Spleen (tissue), 11 donors: ENCODE measurements around the gene TENT5C. TPM values are rescaled to one million over a fixed set of nuclear protein-coding genes. Genes with fewer than 3 reads are reported as not detected.

Experiments
- DNase-seq: peaks from one replicate; pipeline ENCODE4 v3.0.0-alpha.2; 2020
- H3K27ac ChIP-seq, 8 donors: fragments of 200-600 bp; sonication (generic) in 7 of 8; 1 replicate in 4 of 8; 2 replicates in 4 of 8; pipeline versions ENCODE4 v1.5.0 to v1.8.0; 2016 to 2021; ENCODE audit warnings: inconsistent platforms in 4 of 8, mild to moderate bottlenecking in 4 of 8, moderate library complexity in 1 of 8
- H3K27me3 ChIP-seq, 7 donors: fragments of 200-600 bp; sonication (generic) in 6 of 7; replicated peaks in 1 of 7; 1 replicate in 4 of 7; 2 replicates in 3 of 7; pipeline versions ENCODE4 v1.5.0 to v1.8.0; 2016 to 2021; ENCODE audit warnings: inconsistent platforms in 3 of 7, mild to moderate bottlenecking in 1 of 7
- H3K36me3 ChIP-seq, 6 donors: fragments of 200-600 bp; sonication (generic) in 5 of 6; 1 replicate in 4 of 6; 2 replicates in 2 of 6; pipeline versions ENCODE4 v1.5.0 to v1.8.0; 2016 to 2021; ENCODE audit warnings: inconsistent platforms in 2 of 6
- H3K4me1 ChIP-seq, 6 donors: fragments of 200-600 bp; sonication (generic) in 5 of 6; 1 replicate in 3 of 6; 2 replicates in 3 of 6; pipeline versions ENCODE4 v1.5.0 to v1.8.0; 2016 to 2021; ENCODE audit warnings: inconsistent platforms in 3 of 6
- H3K4me3 ChIP-seq, 8 donors: fragments of 200-600 bp; sonication (generic) in 7 of 8; 1 replicate in 4 of 8; 2 replicates in 4 of 8; pipeline versions ENCODE4 v1.5.0 to v1.8.0; 2016 to 2021; ENCODE audit warnings: inconsistent platforms in 4 of 8, mild to moderate bottlenecking in 4 of 8, moderate library complexity in 2 of 8
- H3K9me3 ChIP-seq, 8 donors: fragments of 200-600 bp; sonication (generic) in 7 of 8; 1 replicate in 4 of 8; 2 replicates in 4 of 8; pipeline versions ENCODE4 v1.5.0 to v1.8.0; 2016 to 2021; ENCODE audit warnings: inconsistent platforms in 4 of 8
- CTCF ChIP-seq, 11 experiments: fragments of 200-600 bp in 7 of 11; fragments of 450-650 bp in 4 of 11; sonication (generic) in 4 of 11; IDR thresholded peaks in 8 of 11; conservative IDR thresholded peaks in 3 of 11; 1 replicate in 7 of 11; 2 replicates in 4 of 11; pipeline versions ENCODE4 v1.4.0 to v1.8.0; 2016 to 2021; ENCODE audit warnings: antibody characterized with exemption in 11 of 11, inconsistent platforms in 4 of 11, mild to moderate bottlenecking in 1 of 11
- POLR2A ChIP-seq, 3 donors: fragments of 450-650 bp; IDR thresholded peaks; one replicate each; pipeline ENCODE4 v1.5.1; 2017; ENCODE audit warnings: antibody characterized with exemption in 3 of 3, mild to moderate bottlenecking in 1 of 3
- POLR2AphosphoS5 ChIP-seq, 3 donors: sonication (generic); formaldehyde crosslinking; IDR thresholded peaks; one replicate each; pipeline ENCODE4 v1.5.1; 2017; ENCODE audit warnings: antibody characterized with exemption in 3 of 3
- WGBS, 5 donors: extraction: QIAGEN DNeasy Blood & Tissue Kit in 3 of 5; methylation state at CpG; one replicate each; pipeline versions ENCODE4 v1.1.5 to v1.1.7; 2013 to 2018; 5-methylcytosine and 5-hydroxymethylcytosine counted together
- intact Hi-C: fragments of 100-400 bp; cut with DNase I; formaldehyde crosslinking; loops from one replicate; pipeline ENCODE4 v1.15.0; 2023; ENCODE audit warnings: low total_unique reads
- polyA plus RNA-seq, 3 donors: library from polyadenylated mRNA; stranded (reverse); fragments of 200-250 nt; gene quantifications; one replicate each; pipeline ENCODE4 v1.2.1, GENCODE V29; 2013
- total RNA-seq, 7 donors: library from RNA; depleted of rRNA in 3 of 7; stranded (reverse); fragments of >200 nt in 3 of 7; fragmentation: NEBNext Ultra II Directional in 4 of 7; extraction: Animal tissue kit (Norgen Biotek cat#: 25700) in 4 of 7; gene quantifications; one replicate each; pipeline versions ENCODE4 v1.1.0 to v1.2.1, GENCODE V29; 2016 to 2021
- donor health status: healthy with polysubstance abuse.
- donor health status: DM: no; HTN: no; CAD: no; lungs with moderate emphysema.
- donor health status: DM: no; HTN: no; CAD: no.
- donor health status: Bipolar disorder and iron deficiency.
- donor health status: healthy.
- donor health status: DM: no; HTN: no; CAD: no.
- donor health status: DM: yes; HTN: yes; CAD: no.

TENT5C gene
- total and polyA plus RNA-seq, 10 donors, result 5.6 to 181 (median 37.0) TPM

DNA sequence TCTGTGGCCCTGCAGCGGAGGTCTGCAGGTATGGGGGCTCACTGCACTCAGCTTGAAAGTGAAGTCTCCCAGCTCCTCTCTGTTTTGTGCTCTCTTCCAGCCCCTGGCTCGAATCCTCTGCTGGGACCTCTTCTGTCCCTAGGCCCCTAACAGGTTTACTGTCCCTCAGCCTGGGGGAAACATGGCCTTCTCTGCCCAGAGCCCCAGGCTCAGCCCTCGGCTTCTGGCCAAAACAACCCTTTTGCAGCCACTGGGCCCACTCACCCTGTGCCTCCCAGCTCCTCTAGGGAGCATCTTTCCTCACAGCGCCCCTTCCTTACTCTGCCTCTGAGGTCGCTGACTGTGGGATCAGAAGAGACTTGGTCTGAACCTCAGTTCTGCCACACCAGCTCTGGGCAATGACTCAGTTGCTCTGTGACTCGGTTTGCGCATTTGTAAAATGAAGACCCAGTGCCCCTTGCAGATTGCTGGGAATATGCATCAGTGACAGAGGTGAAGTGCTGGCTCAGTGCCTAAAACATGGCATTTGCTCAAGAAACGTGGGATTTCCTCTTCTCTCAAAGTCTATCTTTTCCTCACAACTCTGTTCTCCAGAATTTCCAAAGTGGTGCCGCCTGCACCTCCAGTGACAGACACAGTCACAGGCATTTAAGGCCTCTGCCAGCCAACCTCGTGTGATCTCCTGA, 26.5 kb upstream of the TENT5C start:
- no peaks in the 10 kb centered on the region for H3K9me3 ChIP-seq
- no peak for TF ChIP-seq POLR2A (IDR thresholded peaks at IDR 0.05)
- TF ChIP-seq CTCF (IDR thresholded peaks at IDR 0.05 in 8 of 11, conservative IDR thresholded peaks at IDR 0.05 in 3 of 11), result no peak
- TF ChIP-seq POLR2AphosphoS5 (IDR thresholded peaks at IDR 0.05), result no peak
- H3K27ac ChIP-seq, result no peak overlapping the region
- intact Hi-C loops, result no loop called here
- no peaks in the 10 kb centered on the region for H3K36me3 ChIP-seq
- H3K27me3 ChIP-seq, result no peaks in the 10 kb centered on the region
- peak; percentile 56 for DNase-seq
- H3K4me1 ChIP-seq, result no peaks in the 10 kb centered on the region
- 83 to 85% (median 84%) methylated on average over 9 to 10 of the region's 10 CpGs for WGBS, 5 donors
- H3K4me3 ChIP-seq, result no peak overlapping the region

- Histone ChIP-seq H3K27me3 (no peaks in the 10 kb centered on the region), H3K36me3 (no peaks in the 10 kb centered on the region), H3K4me3 (no peak overlapping the region), H3K9me3 (no peaks in the 10 kb centered on the region), H3K4me1 (no peaks in the 10 kb centered on the region), H3K27ac (no peak overlapping the region)
- 45 to 86% (median 56%) methylated on average over 3 of the region's 3 CpGs for WGBS, 5 donors
- TF ChIP-seq CTCF (IDR thresholded peaks at IDR 0.05 in 8 of 11, conservative IDR thresholded peaks at IDR 0.05 in 3 of 11), result no peak
- TF ChIP-seq POLR2AphosphoS5 (IDR thresholded peaks at IDR 0.05), result no peak
- TF ChIP-seq POLR2A (IDR thresholded peaks at IDR 0.05), result no peak
- no peak for DNase-seq
- intact Hi-C loops, result no loop called here
Observed at GRCh38 chr1:117580436-117580835, 25.4 kb upstream of the TENT5C start.

DNA sequence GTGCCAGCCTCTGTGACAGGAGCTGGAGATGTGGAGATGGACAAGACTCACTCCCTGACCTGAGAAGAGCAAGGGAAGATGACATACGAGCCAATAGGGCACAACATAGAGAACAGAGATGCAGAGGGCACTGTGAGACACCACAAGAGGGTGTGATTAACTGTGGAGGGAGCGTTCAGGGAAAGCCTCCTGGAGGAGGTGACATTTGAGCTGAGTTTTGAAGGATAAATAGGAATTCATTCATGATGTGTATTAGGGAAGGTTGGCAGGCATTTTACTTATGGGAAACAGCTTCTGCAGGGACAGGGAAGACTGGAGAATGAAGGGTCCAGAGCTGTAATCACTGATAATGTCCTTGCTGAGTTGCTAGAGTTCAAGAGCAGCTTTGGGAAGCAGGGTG, 25.0 kb upstream of the TENT5C start:
- Histone ChIP-seq H3K4me3 (no peak overlapping the region), H3K4me1 (no peaks in the 10 kb centered on the region), H3K36me3 (no peaks in the 10 kb centered on the region), H3K27ac (no peak overlapping the region), H3K27me3 (no peaks in the 10 kb centered on the region), H3K9me3 (no peaks in the 10 kb centered on the region)
- no peak for DNase-seq
- intact Hi-C loops, result no loop called here
- TF ChIP-seq POLR2AphosphoS5 (IDR thresholded peaks at IDR 0.05), result no peak
- no peak for TF ChIP-seq CTCF (IDR thresholded peaks at IDR 0.05 in 8 of 11, conservative IDR thresholded peaks at IDR 0.05 in 3 of 11)
- TF ChIP-seq POLR2A (IDR thresholded peaks at IDR 0.05), result no peak
- 70 to 87% (median 85%) methylated on average over 2 of the region's 2 CpGs for WGBS, 5 donors

GRCh38 chr1:117581391-117581943, 24.4 kb upstream of the TENT5C start:
- intact Hi-C loops, result no loop called here
- no peaks in the 10 kb centered on the region for H3K27me3 ChIP-seq
- peak; percentile 62 for DNase-seq

More at GRCh38 chr1:117581391-117581943, 24.4 kb upstream of the TENT5C start:
- Histone ChIP-seq H3K36me3 (no peaks in the 10 kb centered on the region), H3K4me3 (no peak overlapping the region), H3K4me1 (no peaks in the 10 kb centered on the region), H3K9me3 (no peaks in the 10 kb centered on the region), H3K27ac (no peak overlapping the region)
- TF ChIP-seq POLR2AphosphoS5 (IDR thresholded peaks at IDR 0.05) (no peak), CTCF (IDR thresholded peaks at IDR 0.05 in 8 of 11, conservative IDR thresholded peaks at IDR 0.05 in 3 of 11) (no peak), POLR2A (IDR thresholded peaks at IDR 0.05) (no peak)
- 79 to 94% (median 83%) methylated on average over 10 of the region's 10 CpGs for WGBS, 5 donors
